Sigmoid colon (tissue), 7 donors: ENCODE data around the gene ADCY5. TPM values are rescaled to one million over a fixed set of nuclear protein-coding genes. Genes with fewer than 3 reads are reported as not detected.

ENCODE experiments used
- DNase-seq: peaks from one replicate; pipeline ENCODE4 v3.0.0-alpha.2; 2019
- H3K27ac ChIP-seq, 4 donors: fragments of 200-600 bp; sonication (generic); one replicate each; pipeline ENCODE4 v1.5.1; 2016 to 2019; ENCODE audit warnings: mild to moderate bottlenecking in 1 of 4
- H3K27me3 ChIP-seq, 3 donors: fragments of 200-600 bp; sonication (generic); one replicate each; pipeline ENCODE4 v1.5.1; 2019; ENCODE audit warnings: mild to moderate bottlenecking in 1 of 3
- H3K36me3 ChIP-seq, 4 donors: fragments of 200-600 bp; sonication (generic); one replicate each; pipeline ENCODE4 v1.5.1; 2016 to 2019
- H3K4me1 ChIP-seq, 4 donors: fragments of 200-600 bp; sonication (generic); one replicate each; pipeline ENCODE4 v1.5.1; 2017 to 2019
- H3K4me3 ChIP-seq, 4 donors: fragments of 200-600 bp; sonication (generic); one replicate each; pipeline ENCODE4 v1.5.1; 2017 to 2019; ENCODE audit warnings: mild to moderate bottlenecking in 2 of 4, moderate library complexity in 1 of 4
- H3K9me3 ChIP-seq, 4 donors: fragments of 200-600 bp in 3 of 4; sonication (generic) in 3 of 4; one replicate each; pipeline versions ENCODE4 v1.5.1 to v1.6.1; 2013 to 2019
- EP300 ChIP-seq, 4 donors: sonication (generic); formaldehyde crosslinking; IDR thresholded peaks; one replicate each; pipeline ENCODE4 v1.6.1; 2017; ENCODE audit warnings: antibody characterized with exemption in 4 of 4
- POLR2A ChIP-seq, 2 donors: fragments of 450-650 bp; IDR thresholded peaks; one replicate each; pipeline ENCODE4 v1.6.1; 2016; ENCODE audit warnings: antibody characterized with exemption in 2 of 2, mild to moderate bottlenecking in 2 of 2, moderate library complexity in 2 of 2
- POLR2AphosphoS5 ChIP-seq, 4 donors: sonication (generic); formaldehyde crosslinking; IDR thresholded peaks; one replicate each; pipeline ENCODE4 v1.6.1; 2017; ENCODE audit warnings: antibody characterized with exemption in 4 of 4
- WGBS, 2 donors: extraction: QIAGEN DNeasy Blood & Tissue Kit; methylation state at CpG; one replicate each; pipeline ENCODE4 v1.1.7; 2013; 5-methylcytosine and 5-hydroxymethylcytosine counted together
- intact Hi-C: fragments of 100-400 bp; cut with DNase I; formaldehyde crosslinking; loops from one replicate; pipeline ENCODE4 v1.15.1; 2023
- polyA plus RNA-seq, 3 donors: library from polyadenylated mRNA; stranded (reverse); fragments of 200-250 nt; gene quantifications; one replicate each; pipeline ENCODE4 v1.2.3, GENCODE V29; 2013
- total RNA-seq, 4 donors: library from RNA; depleted of rRNA; stranded (reverse); fragments of >200 nt; gene quantifications; one replicate each; pipeline ENCODE4 v1.1.0, GENCODE V29; 2016
- TF ChIP-seq, protein P1 (sequence below), 4 experiments: fragments of 450-650 bp in 3 of 4; fragments of 200-600 bp in 1 of 4; IDR thresholded peaks; one replicate each; pipeline ENCODE4 v1.5.1; 2016 to 2019; ENCODE audit warnings: antibody characterized with exemption in 4 of 4, mild to moderate bottlenecking in 3 of 4, moderate library complexity in 2 of 4
- donor health status: healthy with polysubstance abuse.
- donor health status: Bipolar disorder and iron deficiency.
- donor health status: healthy.

ADCY5 gene
- total RNA-seq, result 10 to 100 TPM; 39.5 to 84.4 (median 62.2) TPM
- polyA plus RNA-seq, result 1 to 10 TPM; 1.4 to 9.9 (median 5.4) TPM

DNA sequence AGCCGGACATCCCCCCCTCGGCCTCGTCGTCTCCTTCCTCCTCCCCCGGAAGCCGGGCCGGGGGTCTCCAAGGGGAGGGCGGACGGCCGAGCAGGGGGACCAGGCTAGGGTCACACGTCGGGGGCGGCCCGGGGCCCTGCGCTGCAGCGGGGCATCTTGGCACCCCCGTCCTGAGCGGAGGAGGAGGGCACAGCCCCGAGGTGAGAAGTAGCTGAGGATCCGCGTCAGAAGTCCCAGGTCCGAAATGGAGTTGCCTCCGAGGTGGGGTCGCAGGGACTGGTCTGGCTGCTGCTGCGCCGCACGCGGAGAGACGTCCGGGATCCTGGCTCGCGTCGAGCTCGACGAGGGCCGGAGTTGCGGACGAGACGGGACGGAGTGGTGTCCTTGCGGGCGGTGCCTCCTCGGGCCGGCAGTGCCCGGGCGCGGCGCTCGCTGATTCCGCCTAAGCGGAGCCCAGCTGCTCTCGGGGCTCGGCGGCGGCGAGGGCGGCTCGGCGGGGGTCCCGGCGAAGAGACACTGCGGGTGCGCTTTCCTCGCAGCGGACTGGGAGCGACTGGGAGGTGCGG, at the start of gene ADCY5:
Gene ADCY5 (minus strand): TSS at position 555 of the 566 bp plus-strand sequence. CDS start 545 bp downstream, at position 10.
- Histone ChIP-seq H3K9me3 (no peaks in the 10 kb centered on the region), H3K27ac (peak within 1 kb of the TSS; percentile 94 to 98 (median 96)), H3K4me3 (peak within 1 kb of the TSS; percentile 76 to 93 (median 86)), H3K4me1 (peaks cover 0 to 51% (median 24%) of the 10 kb centered on the region in 4 donors), H3K27me3 (peaks cover 0 to 4% (median 0%) of the 10 kb centered on the region in 3 donors), H3K36me3 (no peaks in the 10 kb centered on the region)
- no peak for DNase-seq
- 2% methylated on average over 67 of the region's 67 CpGs for WGBS, 2 donors
- TF ChIP-seq EP300 (IDR thresholded peaks at IDR 0.05) (no peak), POLR2A (IDR thresholded peaks at IDR 0.05) (no peak), POLR2AphosphoS5 (IDR thresholded peaks at IDR 0.05) (no peak)
- TF ChIP-seq, protein P1, sequence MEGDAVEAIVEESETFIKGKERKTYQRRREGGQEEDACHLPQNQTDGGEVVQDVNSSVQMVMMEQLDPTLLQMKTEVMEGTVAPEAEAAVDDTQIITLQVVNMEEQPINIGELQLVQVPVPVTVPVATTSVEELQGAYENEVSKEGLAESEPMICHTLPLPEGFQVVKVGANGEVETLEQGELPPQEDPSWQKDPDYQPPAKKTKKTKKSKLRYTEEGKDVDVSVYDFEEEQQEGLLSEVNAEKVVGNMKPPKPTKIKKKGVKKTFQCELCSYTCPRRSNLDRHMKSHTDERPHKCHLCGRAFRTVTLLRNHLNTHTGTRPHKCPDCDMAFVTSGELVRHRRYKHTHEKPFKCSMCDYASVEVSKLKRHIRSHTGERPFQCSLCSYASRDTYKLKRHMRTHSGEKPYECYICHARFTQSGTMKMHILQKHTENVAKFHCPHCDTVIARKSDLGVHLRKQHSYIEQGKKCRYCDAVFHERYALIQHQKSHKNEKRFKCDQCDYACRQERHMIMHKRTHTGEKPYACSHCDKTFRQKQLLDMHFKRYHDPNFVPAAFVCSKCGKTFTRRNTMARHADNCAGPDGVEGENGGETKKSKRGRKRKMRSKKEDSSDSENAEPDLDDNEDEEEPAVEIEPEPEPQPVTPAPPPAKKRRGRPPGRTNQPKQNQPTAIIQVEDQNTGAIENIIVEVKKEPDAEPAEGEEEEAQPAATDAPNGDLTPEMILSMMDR (IDR thresholded peaks at IDR 0.05), result no peak
- intact Hi-C loops, result loop anchor here (5.0 kb wide), 1 partner anchor 109 kb away; no protein-coding TSS in a partner anchor

DNA sequence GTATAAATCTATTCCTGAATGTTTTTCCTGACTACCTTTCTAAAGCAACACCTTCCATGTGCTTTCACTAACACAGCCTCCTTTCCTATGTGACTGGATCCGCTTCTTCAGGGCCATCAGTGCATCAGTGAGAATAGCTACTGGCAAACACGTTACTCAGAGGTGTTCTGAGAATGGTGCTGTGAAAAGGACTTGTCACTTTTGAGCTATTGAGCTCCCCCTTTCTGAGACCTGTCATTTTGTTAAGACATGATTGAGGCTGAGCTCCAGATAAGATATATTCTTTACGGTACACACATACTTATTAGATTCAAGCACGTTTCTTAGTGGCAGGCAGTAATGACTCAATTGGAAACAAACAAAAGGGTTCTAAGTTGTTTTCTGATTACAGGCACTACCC, 45.0 kb upstream of the ADCY5 start:
- Histone ChIP-seq H3K27ac (no peak overlapping the region), H3K36me3 (peaks cover 0 to 6% (median 0%) of the 10 kb centered on the region in 4 donors), H3K4me1 (peaks cover 0 to 28% (median 23%) of the 10 kb centered on the region in 4 donors), H3K27me3 (no peaks in the 10 kb centered on the region), H3K9me3 (no peaks in the 10 kb centered on the region), H3K4me3 (no peak overlapping the region)
- 87 to 89% methylated on average over 4 of the region's 4 CpGs for WGBS, 2 donors
- no peak for DNase-seq
- intact Hi-C loops, result no loop called here
- TF ChIP-seq EP300 (IDR thresholded peaks at IDR 0.05), result no peak
- TF ChIP-seq, protein P1 (IDR thresholded peaks at IDR 0.05), result no peak
- TF ChIP-seq POLR2A (IDR thresholded peaks at IDR 0.05), result no peak

DNA sequence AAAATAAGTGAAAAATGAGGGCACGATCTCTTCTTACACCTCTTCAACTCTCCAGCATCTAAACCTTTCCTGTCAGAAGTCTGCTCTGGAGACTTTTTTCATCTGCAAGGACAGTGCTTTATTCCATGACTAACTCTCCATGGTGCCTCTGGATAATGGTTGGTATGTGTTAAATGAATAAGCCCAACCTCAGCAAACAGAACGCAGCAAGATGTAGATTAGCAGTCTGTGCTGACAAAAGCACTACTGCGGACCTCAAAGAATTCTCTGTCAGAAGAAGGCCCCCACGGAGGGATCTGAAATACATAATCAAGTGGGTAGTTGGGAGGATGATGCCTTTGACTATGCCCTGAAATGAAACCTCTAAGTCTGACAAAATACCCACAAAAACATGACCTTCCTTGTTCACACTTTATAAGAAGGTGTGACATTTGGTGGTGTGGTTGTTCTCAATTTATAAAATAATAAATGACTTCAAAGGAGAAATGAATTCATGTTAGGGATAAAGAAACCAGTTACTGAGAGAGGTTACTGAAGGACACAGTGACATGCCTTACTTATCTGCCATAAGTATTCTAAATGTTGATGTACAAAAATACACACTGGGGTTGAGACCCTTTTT, 43.2 kb upstream of the ADCY5 start:
- no peak overlapping the region for H3K4me3 ChIP-seq
- H3K36me3 ChIP-seq, result peaks cover 0 to 6% (median 0%) of the 10 kb centered on the region in 4 donors
- intact Hi-C loops, result no loop called here
- H3K4me1 ChIP-seq, result peaks cover 0 to 15% (median 10%) of the 10 kb centered on the region in 4 donors
- no peaks in the 10 kb centered on the region for H3K9me3 ChIP-seq
- WGBS, 2 donors, result 82 to 92% methylated on average over 4 of the region's 4 CpGs
- TF ChIP-seq, protein P1 (IDR thresholded peaks at IDR 0.05), result no peak
- TF ChIP-seq EP300 (IDR thresholded peaks at IDR 0.05) (no peak), POLR2AphosphoS5 (IDR thresholded peaks at IDR 0.05) (no peak), POLR2A (IDR thresholded peaks at IDR 0.05) (no peak)
- no peaks in the 10 kb centered on the region for H3K27me3 ChIP-seq
- H3K27ac ChIP-seq, result no peak overlapping the region
- no peak for DNase-seq

DNA sequence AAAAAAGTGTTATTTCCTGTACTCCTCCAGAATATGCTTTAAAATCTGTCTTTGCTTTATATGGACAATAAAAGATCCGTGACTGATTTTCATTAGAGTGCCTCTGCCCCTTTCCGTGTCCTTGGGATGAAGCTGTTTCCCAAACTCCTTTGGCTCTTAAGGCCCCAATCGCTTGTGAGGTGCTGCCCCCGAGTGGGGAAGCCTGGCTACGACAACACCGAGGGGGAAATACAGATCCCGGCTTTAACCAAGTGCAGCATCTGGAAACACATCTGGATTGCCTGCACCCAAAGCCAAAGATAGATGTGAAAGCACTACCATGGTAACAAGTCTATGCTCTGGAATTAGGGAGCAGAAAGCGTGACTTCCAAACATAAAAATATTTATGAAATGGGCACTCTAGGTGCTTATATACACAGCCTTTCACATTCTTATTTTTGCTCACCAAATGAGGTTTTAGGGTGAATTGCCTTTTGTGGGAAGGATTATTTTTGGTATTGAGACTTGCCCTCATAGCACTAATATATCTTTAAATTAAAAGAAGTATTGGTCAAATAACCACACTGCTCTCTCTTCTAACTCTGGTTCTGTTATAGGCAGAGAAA, 40.6 kb upstream of the ADCY5 start:
- WGBS, 2 donors, result 9 to 12% methylated on average over 8 of the region's 8 CpGs
- Histone ChIP-seq H3K27ac (peak overlapping the region; percentile 28 to 67 (median 64)), H3K36me3 (peaks cover 0 to 6% (median 0%) of the 10 kb centered on the region in 4 donors), H3K4me1 (peaks cover 0 to 13% (median 9%) of the 10 kb centered on the region in 4 donors), H3K9me3 (no peaks in the 10 kb centered on the region), H3K4me3 (no peak overlapping the region), H3K27me3 (no peaks in the 10 kb centered on the region)
- intact Hi-C loops, result loop anchor here (1.0 to 5.0 kb wide), 3 partner anchors 37 to 159 kb away; no protein-coding TSS in a partner anchor
- TF ChIP-seq EP300 (IDR thresholded peaks at IDR 0.05) (no peak), POLR2A (IDR thresholded peaks at IDR 0.05) (no peak), POLR2AphosphoS5 (IDR thresholded peaks at IDR 0.05) (peak in 1 of 4 donors; percentile 7)
- TF ChIP-seq, protein P1 (IDR thresholded peaks at IDR 0.05), result peak; percentile 84 to 87 (median 86)
- DNase-seq, result peak; percentile 85
